Activated CD4-positive, CD25-positive, alpha-beta regulatory T cell treated with anti-CD3 and anti-CD28 coated beads, Interleukin-2, amount 50 U/mL, for 16 hours (primary cell): Measurements from ENCODE around the gene TRIM54.
A peak's percentile ranks its signal among the peaks of the same experiment; 100 is the strongest.
"Not testable (repeated sequence)": the region's sequence is repeated elsewhere in the genome, so short reads cannot be mapped to it uniquely, and the experiment has no call there.

ENCODE experiments used
- DNase-seq: peaks from one replicate; pipeline ENCODE4 v3.0.0-alpha.2; 2020; ENCODE audit warnings: low read depth, low spot score

TRIM54 gene

GRCh38 chr2:27256855-27257454 is 25.3 kb upstream of the TRIM54 start:
- DNase-seq, result no peak

- DNase-seq, result no peak
These were observed 24.2 kb upstream of the TRIM54 start for GRCh38 chr2:27258051-27258450.

GRCh38 chr2:27261241-27261925 is 20.8 kb upstream of the TRIM54 start:
- no peak for DNase-seq

DNA sequence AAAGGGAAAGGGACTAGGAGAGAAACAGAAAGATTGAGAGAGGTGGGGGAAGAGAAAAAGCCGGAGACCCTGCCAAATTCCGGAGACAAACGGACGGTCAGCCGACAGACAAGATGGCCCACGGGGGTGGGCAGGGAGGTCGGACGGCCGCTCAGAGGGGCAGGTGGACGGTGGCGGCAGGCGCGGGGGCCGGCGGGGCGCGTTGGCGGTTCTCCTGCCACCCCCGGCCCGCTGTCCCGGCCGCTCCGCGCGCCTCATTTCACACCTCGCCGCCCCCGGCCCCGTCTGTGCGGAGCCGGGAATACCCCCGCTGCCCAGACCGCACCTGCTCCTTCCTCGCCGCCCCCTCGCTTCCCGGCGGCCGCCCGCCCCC is 20.3 kb upstream of the TRIM54 start:
- DNase-seq, result no peak

DNA sequence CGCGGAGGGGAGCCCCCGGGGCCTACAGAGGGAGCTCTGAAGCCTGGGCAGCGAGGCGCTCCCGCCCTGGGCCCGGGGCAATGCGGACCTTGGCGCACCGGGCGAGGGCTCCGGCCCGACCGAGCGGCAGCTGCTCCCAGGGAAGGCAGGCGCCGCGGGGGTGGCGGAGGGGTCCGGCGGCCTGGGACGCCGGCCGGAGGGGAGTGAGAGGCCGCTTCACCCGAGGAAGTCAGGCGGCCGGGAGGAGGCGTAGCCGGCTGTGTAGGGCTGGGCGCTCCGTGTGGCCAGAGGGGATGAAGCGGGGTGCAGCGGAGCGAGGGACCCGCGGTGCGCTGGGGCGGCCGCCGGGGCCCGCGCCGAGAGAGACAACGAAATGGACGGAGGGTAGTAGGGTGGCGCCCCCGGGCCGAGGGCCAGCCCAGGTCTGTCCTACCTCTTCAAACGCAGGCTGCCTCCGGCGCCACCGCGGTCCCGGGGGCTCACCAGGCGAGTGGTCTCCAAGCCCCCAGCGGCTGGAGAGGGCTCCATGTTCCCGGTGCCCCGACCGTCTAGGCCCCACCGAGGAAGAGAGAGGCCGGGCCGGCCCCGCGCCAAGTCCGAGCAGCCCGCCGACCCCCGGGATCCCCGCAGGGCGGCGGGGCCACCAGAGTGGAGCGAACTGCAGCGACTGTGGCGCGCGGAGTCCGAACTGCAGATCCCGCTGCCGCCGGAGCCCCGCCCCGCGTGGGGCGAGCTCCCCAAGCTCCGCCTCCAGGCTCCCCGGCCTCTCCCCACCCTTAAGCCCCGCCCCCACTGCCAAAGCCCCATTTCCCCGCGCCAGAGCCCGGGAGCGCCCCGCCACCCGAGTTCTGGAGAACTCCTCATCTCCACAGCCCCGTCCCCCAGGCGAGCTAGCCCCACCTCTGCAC is 19.6 kb upstream of the TRIM54 start, which contains the start of gene SLC30A3:
Gene SLC30A3 (minus strand): TSS at position 669 of the 908 bp plus-strand sequence. CDS start 141 bp downstream, at position 528.
- DNase-seq, result peak; percentile 31

DNA sequence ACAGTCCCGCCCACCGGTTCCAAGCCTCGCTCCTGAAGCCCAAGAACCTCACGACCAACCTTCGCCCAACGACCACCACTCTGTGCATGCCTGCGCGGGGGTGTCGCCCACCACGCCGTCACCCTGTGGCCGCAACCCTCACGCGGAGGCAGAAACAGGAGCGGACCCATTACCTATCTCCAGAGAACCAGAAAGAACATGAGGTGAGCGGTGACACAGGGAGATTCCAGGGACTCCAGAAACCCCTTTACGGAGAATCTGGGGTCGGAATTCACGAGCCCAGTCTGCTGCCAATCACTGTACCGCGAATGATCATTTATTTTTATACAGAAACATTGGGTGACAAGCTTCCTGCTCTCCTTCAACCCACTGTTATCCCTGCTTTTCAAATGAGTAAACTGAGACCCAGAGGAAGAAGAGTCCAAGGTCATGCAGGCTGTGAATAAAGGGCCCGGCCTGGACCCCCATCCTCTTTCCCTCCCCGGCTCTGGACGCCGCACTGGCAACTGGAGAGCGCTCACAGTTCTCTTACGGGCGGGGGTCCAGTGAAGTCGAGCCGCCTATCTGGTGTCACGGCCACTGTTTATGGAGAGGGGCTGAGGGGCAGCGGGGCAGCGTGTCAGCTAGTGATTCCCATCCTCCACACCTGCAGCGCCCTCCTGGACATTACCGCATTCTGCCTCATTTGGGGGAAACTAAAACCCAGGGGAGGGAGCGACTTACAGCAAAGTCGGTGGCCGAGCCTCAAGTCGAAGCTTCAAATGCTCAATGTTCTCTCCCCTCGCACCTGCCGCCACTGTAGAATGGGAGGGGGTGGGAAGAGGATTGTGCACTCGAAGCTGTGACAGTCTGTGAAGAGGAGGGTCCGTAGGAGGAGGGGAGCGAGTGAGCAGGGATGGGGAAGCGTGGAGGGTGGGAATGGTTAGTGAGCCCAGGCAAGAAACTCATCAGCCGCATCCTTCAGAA is 18.7 kb upstream of the TRIM54 start:
- DNase-seq, result no peak

DNA sequence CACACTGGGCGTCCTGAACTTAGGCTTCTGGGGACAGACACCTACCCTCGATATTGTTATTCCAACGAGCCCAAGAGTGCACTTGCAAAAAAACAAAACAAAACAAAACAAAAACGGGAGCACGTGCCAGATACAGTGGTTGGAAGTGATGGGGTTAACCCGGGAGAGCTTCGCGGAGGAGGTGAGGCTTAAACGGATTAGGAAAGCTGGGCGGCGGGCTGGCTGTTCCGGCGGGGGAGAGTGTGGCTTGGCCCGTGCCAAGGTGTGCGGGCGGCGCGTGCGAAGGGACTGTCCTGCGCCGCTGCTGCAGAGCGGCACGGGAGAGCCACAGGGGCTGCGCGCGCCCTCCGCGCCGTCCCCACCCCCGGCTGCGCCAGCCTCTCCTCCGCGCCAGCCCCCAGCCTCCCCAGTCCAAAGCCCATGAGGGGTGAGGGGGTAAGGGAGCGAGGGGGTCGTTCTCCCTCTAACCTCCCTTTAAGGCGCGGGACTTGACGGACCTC is 17.9 kb upstream of the TRIM54 start:
- no peak for DNase-seq

GRCh38 chr2:27264753-27265535 is 17.3 kb upstream of the TRIM54 start:
- no peak for DNase-seq

DNA sequence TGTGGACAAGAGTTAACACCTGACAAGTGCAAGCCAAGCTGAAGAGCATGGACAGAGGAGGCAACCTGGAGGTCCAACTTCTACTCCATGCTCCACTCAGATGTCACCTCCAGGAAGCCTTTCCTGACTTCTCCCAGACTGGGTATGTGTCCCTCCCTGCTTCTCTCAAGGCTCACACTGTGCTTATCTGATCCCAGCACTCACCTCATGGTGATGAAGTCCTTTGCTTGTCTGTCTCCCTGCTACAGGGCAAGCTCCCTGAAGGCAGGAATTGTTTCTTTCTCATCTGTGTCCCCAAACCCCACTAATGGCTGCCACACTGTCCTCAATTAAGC is 16.7 kb upstream of the TRIM54 start:
- DNase-seq, result no peak

DNA sequence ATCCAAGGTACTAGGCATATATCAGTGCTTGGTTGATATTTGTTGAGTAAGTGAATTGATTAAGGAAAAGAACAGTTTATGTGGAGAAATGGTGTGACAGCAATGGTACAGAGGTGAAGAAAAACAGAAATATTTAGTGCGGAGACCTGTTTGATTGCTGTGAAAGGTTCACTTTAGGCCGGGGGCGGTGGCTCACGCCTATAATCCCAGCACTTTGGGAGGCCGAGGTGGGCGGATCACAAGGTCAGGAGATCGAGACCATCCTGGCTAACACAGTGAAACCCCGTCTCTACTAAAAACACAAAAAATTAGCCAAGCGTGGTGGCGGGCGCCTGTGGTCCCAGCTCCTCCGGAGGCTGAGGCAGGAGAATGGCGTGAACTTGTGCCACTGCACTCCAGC is 13.9 kb upstream of the TRIM54 start:
- DNase-seq, result not testable (repeated sequence)

- DNase-seq, result no peak
These were observed 12.1 kb upstream of the TRIM54 start for GRCh38 chr2:27270131-27270530.

- DNase-seq, result no peak
These were observed 11.6 kb upstream of the TRIM54 start for GRCh38 chr2:27270670-27271069.

- DNase-seq, result no peak
These were observed 10.4 kb upstream of the TRIM54 start for GRCh38 chr2:27271631-27272340.

GRCh38 chr2:27272537-27273522 is 9.4 kb upstream of the TRIM54 start:
- DNase-seq, result not testable (repeated sequence)

- DNase-seq, result no peak
These were observed 6.7 kb upstream of the TRIM54 start, which contains the start of gene DNAJC5G for GRCh38 chr2:27275211-27276150. DNAJC5G (plus strand) TSS chr2:27275433; CDS start chr2:27276729, 1,296 bp downstream.

- DNase-seq, result no peak
These were observed 4.2 kb upstream of the TRIM54 start for GRCh38 chr2:27278010-27278409.

DNA sequence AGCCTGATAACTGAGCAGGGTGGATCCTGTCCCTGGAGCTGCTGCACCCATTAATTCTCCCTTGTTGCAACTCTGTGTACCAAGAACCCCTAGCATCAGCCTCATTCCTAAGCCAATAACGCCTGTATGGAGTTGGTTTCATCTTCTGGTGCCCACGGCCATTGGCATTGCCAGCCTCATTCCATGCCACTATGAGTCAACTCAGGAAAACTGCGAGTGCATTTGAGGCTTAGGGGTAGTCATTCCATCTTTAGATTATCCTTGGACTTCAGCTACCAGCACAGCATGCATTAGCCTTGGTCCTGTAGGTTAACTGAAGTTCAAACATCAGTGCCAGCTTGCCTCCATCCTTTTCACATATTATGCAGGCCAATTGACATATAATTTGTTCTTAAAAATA is 1.4 kb upstream of the TRIM54 start:
- DNase-seq, result no peak
